LNCAP (cell line): ENCODE data around the gene RPLP2.

Experiments
- TF ChIP-seq, protein P1 (sequence below): fragments of 450-650 bp; IDR thresholded peaks from 2 replicates; pipeline ENCODE4 v1.5.1; 2017; ENCODE audit warnings: mild to moderate bottlenecking

RPLP2 gene

DNA sequence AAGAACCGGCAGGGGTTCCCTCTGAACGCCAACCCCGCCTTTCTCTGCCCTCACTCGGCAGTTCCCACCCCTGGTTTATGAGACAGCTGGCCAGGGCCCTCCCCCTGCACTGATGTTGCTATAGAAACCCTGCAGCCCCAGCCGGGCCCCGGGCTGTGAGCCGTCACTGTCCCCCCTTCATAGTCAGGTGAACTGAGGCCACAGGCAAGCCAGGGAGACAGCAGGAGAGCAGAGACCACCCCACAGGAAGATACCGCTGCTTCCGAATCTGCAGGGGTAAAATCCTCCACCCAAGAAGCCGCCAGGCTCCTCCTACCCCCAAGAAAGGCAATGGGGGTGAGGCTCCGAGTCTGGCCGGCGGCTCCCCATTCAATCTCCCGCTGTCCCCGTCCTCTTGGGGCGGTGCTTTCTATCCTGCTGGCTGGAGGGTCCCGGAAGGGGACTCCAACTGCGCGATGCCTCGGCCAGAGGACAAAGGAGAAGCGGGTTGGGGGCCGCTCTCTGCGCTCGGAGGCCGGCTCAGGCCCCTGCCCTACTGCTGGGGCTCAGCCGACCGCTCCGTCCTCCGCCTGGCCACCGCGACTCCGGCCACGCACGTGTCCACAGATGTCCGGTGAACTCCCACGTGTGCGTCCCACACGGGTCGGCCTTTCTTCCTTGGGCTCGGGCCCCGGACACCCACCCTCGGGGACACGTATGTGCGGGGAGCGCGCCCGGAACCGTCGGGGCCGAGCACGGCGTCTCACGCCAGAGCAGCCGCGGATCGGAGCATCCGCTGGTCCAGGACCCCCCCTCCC lies 12.3 kb upstream of the RPLP2 start:
- TF ChIP-seq, protein P1, sequence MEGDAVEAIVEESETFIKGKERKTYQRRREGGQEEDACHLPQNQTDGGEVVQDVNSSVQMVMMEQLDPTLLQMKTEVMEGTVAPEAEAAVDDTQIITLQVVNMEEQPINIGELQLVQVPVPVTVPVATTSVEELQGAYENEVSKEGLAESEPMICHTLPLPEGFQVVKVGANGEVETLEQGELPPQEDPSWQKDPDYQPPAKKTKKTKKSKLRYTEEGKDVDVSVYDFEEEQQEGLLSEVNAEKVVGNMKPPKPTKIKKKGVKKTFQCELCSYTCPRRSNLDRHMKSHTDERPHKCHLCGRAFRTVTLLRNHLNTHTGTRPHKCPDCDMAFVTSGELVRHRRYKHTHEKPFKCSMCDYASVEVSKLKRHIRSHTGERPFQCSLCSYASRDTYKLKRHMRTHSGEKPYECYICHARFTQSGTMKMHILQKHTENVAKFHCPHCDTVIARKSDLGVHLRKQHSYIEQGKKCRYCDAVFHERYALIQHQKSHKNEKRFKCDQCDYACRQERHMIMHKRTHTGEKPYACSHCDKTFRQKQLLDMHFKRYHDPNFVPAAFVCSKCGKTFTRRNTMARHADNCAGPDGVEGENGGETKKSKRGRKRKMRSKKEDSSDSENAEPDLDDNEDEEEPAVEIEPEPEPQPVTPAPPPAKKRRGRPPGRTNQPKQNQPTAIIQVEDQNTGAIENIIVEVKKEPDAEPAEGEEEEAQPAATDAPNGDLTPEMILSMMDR: no peak

DNA sequence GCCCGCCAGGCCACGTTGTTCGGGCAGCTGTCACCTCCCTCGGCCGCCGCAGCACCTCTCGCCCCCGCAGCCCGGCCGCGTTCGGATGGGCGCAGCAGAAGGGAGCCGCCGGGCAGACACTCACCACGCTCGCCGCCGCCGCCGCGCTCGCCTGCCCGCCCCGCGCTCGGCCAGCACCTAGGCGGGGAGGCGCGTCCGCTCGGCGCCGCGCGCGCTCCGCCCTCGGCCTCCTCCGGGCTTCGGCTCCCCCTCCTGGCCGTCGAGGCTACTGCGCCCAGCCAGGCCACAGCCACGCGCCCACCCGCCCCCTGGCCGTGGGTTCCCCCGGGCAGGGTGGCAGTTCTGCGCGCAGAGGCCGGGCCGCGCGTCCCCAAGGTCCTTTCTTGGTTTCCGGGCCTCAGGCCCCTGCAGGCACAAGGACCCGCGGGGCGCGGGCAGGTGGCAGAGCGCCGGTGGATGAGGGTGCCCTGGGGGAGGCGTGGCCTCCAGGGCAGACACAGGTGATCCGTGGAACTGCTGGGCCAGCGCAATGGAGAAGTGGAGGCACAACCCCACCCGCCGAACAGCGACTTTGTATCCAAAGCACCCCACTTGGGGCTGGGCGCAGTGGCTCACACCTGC lies 11.6 kb upstream of the RPLP2 start, which contains the start of gene SLC25A22:
Gene SLC25A22 (minus strand): TSS at position 189 of the 621 bp plus-strand sequence. CDS start 3,275 bp downstream, outside the sequence.
- TF ChIP-seq, protein P1: peak; percentile 95

DNA sequence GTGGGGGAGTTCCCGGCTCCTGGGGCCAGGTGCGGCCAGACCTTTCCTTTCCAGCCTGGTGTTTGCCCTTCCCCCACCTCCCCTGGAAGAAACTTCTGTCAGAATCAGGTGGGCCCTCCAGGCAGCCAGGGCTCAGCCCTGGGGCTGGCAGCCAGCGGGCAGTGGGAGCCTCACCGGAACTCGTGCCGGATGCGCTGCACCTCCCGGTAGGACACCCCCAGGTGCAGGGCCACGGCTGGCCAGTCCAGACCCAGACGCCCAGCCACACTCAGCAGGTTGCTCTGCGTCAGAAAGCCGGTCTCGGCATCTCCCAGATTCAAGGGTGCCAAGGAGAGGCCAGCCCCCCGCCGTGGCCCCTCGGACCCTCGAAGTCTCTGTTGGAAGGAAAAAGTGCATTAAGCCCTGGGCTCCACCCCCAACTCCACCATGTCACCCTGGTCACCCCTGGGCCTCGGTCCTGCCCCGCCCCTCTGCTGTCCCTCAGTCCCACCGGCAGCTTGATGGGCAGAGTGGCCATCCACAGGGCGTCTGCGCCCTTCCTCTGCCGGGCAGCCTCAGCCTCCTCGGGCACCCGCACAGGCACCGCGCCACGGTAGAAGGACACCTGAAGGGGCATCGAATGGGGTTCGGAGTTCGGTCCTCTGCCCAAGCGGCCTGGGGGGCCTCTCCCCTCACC lies 10.0 kb upstream of the RPLP2 start:
- TF ChIP-seq, protein P1: no peak

DNA sequence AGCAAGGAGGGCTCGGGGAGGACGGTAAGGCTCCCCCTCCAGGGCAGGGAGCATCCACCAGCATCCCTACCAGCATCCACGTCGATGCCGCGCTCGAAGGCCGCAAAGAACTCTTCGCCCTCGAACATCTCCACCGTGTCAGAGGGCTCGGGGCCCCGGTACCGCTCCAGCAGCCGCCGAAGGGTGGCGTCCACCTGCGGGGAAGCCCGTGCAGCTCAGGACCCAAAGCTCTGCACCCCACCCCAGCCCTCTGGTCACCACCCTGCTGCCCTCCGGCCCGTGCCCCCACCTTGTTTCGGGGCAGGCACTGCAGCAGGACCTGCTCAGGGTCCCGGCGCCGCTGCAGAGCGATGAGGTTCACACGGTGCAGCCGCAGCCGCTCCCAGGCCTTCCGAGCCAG lies 9.3 kb upstream of the RPLP2 start:
- TF ChIP-seq, protein P1: no peak

DNA sequence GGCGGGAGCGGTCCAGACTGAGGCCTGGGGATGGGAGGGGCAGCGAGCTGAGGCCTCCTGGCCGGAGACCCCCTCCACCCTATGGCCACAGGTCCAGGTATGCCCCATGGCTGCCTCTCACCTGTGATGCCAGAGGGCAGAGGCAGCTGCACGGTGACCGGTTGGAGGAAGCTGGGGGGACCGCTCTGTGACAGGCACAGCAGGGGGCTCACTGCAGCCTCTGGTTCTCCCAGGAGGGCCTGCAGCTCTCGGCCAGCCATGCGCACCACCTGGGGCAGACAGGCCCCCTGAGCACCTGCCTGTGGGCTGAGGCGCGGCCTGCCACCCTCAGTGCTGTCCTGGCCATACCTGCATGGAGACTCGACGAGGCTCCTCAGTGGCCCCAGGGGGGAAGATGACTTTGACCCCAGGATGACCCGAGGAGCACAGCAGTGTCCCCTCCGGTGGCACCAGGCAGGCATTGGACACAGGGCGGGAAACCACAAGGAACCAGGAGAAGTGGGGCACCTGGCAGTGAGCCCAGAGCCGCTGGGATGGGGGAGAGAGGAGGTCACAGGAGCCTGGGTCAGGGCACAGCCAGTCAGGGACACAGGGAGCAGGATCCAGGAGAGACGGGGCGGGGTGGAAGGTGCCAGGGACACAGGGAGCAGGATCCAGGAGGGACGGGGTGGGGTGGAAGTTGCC lies 8.5 kb upstream of the RPLP2 start:
- TF ChIP-seq, protein P1: no peak

DNA sequence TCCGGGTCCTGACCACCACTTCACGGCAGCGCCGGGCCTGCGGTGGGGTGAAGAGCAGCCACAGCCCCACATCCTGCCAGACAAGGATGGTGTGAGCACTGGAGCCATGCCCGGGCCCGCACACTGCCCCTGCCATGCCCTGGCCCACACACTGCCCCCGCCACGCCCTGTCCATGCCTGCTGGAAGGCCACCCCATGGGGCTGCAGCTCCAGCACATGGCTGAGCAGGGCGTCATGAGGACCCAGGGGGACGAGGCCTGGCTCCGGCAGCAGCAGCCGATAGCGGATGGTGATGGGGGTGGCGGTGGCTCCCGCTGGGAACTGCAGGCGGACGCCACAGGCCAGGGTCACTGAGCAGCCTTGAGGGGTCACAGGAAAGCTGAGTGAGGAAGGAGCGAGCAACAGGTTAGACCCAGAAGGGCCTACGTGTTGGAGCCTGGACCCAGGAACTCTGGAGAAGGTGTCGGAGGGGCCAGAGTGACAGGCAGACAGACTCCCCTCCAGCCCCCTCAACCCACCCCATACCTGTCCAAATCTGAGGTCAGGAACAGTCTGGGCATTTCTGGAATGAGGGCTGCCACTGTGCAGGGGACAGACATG lies 7.6 kb upstream of the RPLP2 start:
- TF ChIP-seq, protein P1: no peak
